ENCODE measurements around the gene GAMT.

The GAMT gene

DNA sequence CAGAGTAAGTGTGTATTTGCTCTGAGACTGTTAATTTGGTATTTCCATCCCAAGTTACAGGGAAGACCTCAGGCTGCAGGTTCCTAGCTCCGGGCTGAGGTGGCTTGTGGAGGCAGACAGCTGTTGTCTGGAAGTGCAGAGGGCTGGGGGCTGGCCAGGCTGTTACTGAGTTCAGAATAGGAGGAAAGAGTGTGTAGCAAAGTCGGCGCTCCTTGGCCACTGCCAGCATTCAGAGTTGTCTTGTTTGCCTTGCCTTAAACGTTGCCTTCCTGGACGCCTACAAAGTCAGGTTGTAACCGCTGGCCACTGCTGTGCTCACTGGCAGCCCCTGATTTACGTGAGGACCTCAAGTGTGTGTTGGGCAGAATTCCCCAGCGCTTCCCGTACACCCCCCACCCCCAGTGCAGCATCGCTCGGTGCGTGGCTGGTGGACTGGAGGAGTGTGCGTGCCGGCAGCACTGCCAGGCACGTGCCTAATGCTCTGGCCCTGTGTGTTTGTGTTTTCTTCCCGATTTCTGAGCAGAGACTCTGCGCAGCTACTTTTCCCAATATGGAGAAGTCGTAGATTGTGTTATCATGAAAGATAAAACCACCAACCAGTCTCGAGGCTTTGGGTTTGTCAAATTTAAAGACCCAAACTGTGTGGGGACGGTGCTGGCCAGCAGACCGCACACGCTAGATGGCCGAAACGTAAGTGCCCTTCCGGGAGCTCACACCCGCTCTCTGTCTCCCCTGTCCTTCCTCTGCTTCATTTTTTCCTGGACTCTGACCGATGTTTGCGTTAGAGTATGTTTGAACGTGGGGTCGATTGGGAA, 16.5 kb upstream of the GAMT start:
- no peak for DNase-seq

- DNase-seq, result no peak
Observed at GRCh38 chr19:1417145-1417544, 15.8 kb upstream of the GAMT start.

GRCh38 chr19:1416014-1416841, 14.9 kb upstream of the GAMT start:
- no peak for DNase-seq

- DNase-seq, result no peak
Observed at GRCh38 chr19:1412995-1413800, 11.9 kb upstream of the GAMT start.

- no peak for DNase-seq
Observed at GRCh38 chr19:1412323-1412923, 11.1 kb upstream of the GAMT start.

GRCh38 chr19:1411255-1412191, 10.2 kb upstream of the GAMT start:
- peak; percentile 17 for DNase-seq

DNA sequence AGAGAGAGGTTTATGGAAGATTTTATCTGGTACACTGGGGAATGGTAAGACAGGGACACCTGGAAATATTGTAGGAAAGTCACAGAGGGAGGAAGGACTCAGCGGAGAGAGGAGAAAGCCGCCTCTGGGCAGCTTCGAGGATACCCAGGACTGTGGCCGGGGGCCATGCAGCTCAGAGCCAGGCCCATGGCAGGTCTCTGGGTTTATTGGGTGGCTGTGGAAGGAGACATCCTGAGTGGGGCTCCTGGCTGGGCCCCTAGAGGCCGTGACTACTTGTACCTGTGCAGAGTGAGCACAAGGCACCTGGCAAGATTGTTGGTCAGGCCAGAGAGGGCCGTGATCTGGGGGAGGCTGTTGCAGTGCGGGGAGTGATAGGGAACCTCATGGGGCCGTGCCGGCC, 9.4 kb upstream of the GAMT start:
- DNase-seq, result no peak

- DNase-seq, result no peak
Observed at GRCh38 chr19:1410136-1410786, 8.9 kb upstream of the GAMT start.

- no peak for DNase-seq
Observed at GRCh38 chr19:1409204-1410005, 8.1 kb upstream of the GAMT start.

- peak; percentile 55 for DNase-seq
Observed at GRCh38 chr19:1408300-1409203, 7.2 kb upstream of the GAMT start.

DNA sequence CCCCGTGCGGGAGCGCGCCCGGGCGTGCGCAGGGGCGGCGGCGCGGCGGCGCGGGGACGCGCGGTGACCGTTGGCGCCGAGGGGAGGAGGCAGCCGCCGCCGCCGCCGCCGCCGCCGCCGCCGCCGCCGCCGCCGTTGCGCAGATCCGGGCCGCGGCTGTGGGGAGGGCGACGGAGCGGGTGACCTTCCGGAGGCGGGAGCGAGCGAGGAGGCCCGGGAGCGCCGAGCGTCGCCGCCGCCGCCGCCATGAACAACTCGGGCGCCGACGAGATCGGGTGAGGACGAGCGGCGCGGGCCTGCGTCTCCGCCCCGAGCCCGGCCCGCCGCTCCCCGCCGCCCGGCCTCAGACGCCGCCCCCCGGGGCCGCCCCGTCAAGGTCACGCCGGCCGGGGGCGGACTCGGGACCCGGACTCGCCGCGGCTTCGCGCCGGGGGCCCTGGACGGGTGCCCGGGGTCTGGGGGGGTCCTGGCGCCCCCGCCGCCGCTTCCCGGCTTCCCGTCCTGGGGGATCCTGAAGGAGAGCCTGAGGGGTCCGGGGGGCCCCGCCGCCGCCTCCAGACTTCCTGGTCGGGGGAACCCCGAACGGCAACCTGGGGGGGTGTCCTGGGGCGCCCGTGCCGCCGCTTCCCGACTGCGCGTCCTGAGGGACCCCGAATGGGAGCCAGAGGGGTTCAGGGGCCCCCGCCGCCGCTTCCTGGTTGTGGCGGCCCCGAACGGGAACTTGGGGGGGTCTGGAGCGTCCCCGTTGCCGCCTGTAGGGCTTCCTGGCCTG, 6.4 kb upstream of the GAMT start, which contains the start of gene DAZAP1:
Gene DAZAP1 (plus strand): TSS at position 59 of the 772 bp plus-strand sequence. CDS start 188 bp downstream, at position 247.
- peak; percentile 22 for DNase-seq

GRCh38 chr19:1406774-1407527, 5.6 kb upstream of the GAMT start:
- peak; percentile 99 for DNase-seq

- DNase-seq, result no peak
Observed at GRCh38 chr19:1402411-1403070, 1.2 kb upstream of the GAMT start.

- no peak for DNase-seq
Observed at GRCh38 chr19:1401889-1402217, 511 bp upstream of the GAMT start.

DNA sequence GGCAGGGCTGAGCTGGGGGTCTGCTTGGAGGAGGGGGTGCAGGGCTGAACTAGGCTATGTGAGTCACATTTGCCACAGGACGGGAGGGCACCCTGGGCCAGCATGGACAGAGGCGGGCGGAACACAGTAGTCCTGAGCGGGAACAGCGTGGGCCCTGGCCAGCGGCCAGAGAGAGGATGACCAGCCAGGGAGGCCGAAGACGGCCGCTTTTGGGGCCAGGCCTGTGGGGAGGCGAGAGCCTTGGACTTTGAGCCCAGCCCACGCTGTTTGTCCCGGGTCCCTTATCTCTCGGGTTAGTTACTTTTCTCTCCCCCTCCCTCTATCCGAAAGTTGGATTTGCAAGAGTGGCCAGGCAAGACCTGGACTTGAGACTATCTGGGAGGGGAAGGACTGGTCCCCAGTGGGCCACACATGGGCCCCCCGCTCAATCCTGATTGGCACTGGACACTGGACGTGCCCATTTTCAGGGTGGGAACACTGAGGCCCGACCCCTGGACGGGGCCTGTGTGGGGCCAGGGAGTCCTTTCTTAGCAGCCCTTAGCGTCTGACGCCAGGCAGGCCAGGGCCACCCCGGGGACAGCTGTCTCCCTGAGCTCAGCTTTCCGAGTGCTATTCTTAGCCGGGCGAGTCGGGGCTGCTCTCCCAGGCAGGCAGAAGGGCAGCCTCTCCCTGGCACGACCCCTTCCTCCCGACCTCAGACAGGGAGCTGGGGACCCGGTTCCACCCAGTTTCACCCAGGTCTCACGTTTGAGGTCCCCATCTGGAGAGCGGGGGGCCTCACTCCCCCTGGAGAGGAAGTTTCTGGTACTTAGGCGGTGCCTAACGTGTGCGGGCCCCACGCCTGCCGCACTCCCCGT, 833 bp downstream of the GAMT start:
- no peak for DNase-seq

- DNase-seq, result no peak
Observed at GRCh38 chr19:1399745-1400144, 1.6 kb downstream of the GAMT start.
